Measurements from ENCODE around the gene RUNX1. TPM values are rescaled to one million over a fixed set of nuclear protein-coding genes. Genes with fewer than 3 reads are reported as not detected.
A peak's percentile ranks its signal among the peaks of the same experiment; 100 is the strongest.

Gene RUNX1
- total and polyA plus RNA-seq, 10 of the 15 experiments (the other 5 are each of a cell fraction or from before 2014, with no cell fraction given), result 0.90 to 15.2 (median 4.1) TPM

GRCh38 chr21:35044770-35045541 is 4.1 kb downstream of the RUNX1 start (continued):
- TF ChIP-seq SREBF2 (IDR thresholded peaks at IDR 0.05; ENCODE audit: low read length) (no peak), GATAD2B (conservative IDR thresholded peaks at IDR 0.05; ENCODE audit: low read depth) (no peak), SKIL (IDR thresholded peaks at IDR 0.05; ENCODE audit: low read depth, poor library complexity, severe bottlenecking) (no peak), EED (IDR thresholded peaks at IDR 0.05; ENCODE audit: low read depth) (peak; percentile 68; the same call in 1 of the 2 replicates), MEF2A (IDR thresholded peaks at IDR 0.05; ENCODE audit: insufficient read depth, low read depth, low read length) (0 out of 2 replicates have a peak, but pooled peaks have one; percentile 49), PRDM15 (CRISPR knock-in tag; IDR thresholded peaks at IDR 0.05) (no peak), IKZF1 (conservative IDR thresholded peaks at IDR 0.05) (0 out of 2 replicates have a peak, but pooled peaks have one; percentile 33), ZNF217 (IDR thresholded peaks at IDR 0.05) (no peak), TAF1 (IDR thresholded peaks at IDR 0.05; ENCODE audit: borderline replicate concordance, low read depth, low read length) (no peak), YY1 (IDR thresholded peaks at IDR 0.05; ENCODE audit: low read depth, low read length) (peak; percentile 45), JUNB (IDR thresholded peaks at IDR 0.05) (peak; percentile 76), TCF3 (IDR thresholded peaks at IDR 0.05; ENCODE audit: borderline replicate concordance, insufficient read depth, low read depth, low read length) (peak; percentile 21; the same call in 1 of the 2 replicates), ATF7 (IDR thresholded peaks at IDR 0.05; ENCODE audit: low read depth) (peak; percentile 96), YBX1 (IDR thresholded peaks at IDR 0.05) (no peak), E2F4 (IDR thresholded peaks at IDR 0.05; ENCODE audit: low read depth, low read length) (no peak), MTA2 (IDR thresholded peaks at IDR 0.05; ENCODE audit: low read depth) (peak; percentile 42; the same call in 1 of the 2 replicates), ZNF384 (IDR thresholded peaks at IDR 0.05; ENCODE audit: borderline replicate concordance, low read depth, low read length) (peak; percentile 73)

All from GM12878 (cell line).